Lower lobe of right lung (tissue), 2 donors: ENCODE results near the gene XPNPEP1. TPM values are rescaled to one million over a fixed set of nuclear protein-coding genes. Genes with fewer than 3 reads are reported as not detected.

Experiments used
- ATAC-seq, 2 donors: fragments of 200-7000 bp; cut with Tn5 transposase; one replicate each; pipeline ENCODE4 v1.9.1; 2020 to 2022; ENCODE audit warnings: mild to moderate bottlenecking in 2 of 2, moderate library complexity in 2 of 2
- DNase-seq: peaks from one replicate; pipeline ENCODE4 v3.0.0-alpha.2; 2020
- H3K27ac ChIP-seq: fragments of 200-600 bp; one replicate; pipeline ENCODE4 v1.8.0; 2022
- H3K27me3 ChIP-seq: fragments of 200-600 bp; one replicate; pipeline ENCODE4 v1.8.0; 2022; ENCODE audit warnings: low read depth
- H3K36me3 ChIP-seq: fragments of 200-600 bp; one replicate; pipeline ENCODE4 v1.8.0; 2022; ENCODE audit warnings: mild to moderate bottlenecking
- H3K4me1 ChIP-seq: fragments of 200-600 bp; one replicate; pipeline ENCODE4 v1.8.0; 2022
- H3K4me3 ChIP-seq: fragments of 200-600 bp; one replicate; pipeline ENCODE4 v1.8.0; 2022; ENCODE audit warnings: mild to moderate bottlenecking
- H3K9me3 ChIP-seq: fragments of 200-600 bp; one replicate; pipeline ENCODE4 v1.8.0; 2022
- intact Hi-C: fragments of 100-400 bp; cut with DNase I; formaldehyde crosslinking; loops from one replicate; pipeline ENCODE4 v1.11.0; 2022
- total RNA-seq: library from RNA; stranded (reverse); fragmentation: NEBNext Ultra II Directional; extraction: Animal tissue kit (Norgen Biotek cat#: 25700); gene quantifications from one replicate; pipeline ENCODE4 v1.2.1, GENCODE V29; 2021
- TF ChIP-seq, protein P1 (sequence below): fragments of 200-600 bp; IDR thresholded peaks from one replicate; pipeline ENCODE4 v1.8.0; 2022; ENCODE audit warnings: antibody characterized with exemption, mild to moderate bottlenecking
- donor health status: DM: no; HTN: yes; CAD: no; lungs with severe emphysema.

XPNPEP1 gene
- total RNA-seq, 1 donor from 2014 or later: 52.1 TPM

DNA sequence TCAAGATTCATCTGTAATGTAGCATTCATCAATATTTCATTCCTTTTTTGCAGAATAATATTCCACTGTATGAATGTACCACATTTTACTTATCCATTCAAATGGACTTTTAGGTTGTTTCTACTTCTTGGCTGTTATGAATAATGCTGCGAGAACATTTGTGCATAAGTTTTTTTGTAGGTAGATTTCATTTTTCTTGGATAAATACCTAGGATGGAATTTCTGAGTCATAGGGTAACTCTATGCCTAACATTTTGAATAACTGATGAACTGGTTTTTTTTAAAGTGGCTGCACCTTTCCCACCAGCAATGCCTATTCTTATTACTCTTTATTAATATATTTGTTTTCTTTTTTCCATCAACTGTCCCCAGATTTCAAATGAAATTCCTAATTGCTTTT lies 9.1 kb upstream of the XPNPEP1 start:
- Histone ChIP-seq H3K9me3 (no peaks in the 10 kb centered on the region), H3K27me3 (no peaks in the 10 kb centered on the region), H3K36me3 (no peaks in the 10 kb centered on the region), H3K4me3 (no peak overlapping the region), H3K4me1 (peaks cover 19% of the 10 kb centered on the region), H3K27ac (no peak overlapping the region)
- ATAC-seq: no peak
- intact Hi-C loops: no loop called here
- TF ChIP-seq, protein P1, sequence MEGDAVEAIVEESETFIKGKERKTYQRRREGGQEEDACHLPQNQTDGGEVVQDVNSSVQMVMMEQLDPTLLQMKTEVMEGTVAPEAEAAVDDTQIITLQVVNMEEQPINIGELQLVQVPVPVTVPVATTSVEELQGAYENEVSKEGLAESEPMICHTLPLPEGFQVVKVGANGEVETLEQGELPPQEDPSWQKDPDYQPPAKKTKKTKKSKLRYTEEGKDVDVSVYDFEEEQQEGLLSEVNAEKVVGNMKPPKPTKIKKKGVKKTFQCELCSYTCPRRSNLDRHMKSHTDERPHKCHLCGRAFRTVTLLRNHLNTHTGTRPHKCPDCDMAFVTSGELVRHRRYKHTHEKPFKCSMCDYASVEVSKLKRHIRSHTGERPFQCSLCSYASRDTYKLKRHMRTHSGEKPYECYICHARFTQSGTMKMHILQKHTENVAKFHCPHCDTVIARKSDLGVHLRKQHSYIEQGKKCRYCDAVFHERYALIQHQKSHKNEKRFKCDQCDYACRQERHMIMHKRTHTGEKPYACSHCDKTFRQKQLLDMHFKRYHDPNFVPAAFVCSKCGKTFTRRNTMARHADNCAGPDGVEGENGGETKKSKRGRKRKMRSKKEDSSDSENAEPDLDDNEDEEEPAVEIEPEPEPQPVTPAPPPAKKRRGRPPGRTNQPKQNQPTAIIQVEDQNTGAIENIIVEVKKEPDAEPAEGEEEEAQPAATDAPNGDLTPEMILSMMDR: no peak
- DNase-seq: no peak

DNA sequence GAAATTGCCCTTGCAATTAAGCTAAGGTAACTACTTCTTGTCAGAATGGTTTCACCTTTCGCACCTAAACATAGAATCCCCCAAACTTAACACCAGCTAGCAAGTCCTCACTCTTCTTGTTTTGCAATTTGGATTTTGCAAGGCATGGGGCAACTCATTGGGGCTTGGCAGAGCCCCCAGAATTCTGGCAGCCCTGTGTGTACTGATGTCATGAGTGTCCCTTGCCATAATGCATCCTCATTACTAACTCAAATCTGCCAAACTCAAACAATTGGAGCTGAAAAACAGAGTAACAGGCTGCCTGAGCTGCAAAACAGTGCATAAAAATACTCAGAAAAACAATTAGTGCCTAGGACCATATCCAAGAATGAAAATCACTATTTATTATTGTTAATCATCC lies 7.9 kb upstream of the XPNPEP1 start:
- H3K4me1 ChIP-seq: peaks cover 19% of the 10 kb centered on the region
- H3K27me3 ChIP-seq: no peaks in the 10 kb centered on the region
- intact Hi-C loops: no loop called here
- TF ChIP-seq, protein P1: no peak
- ATAC-seq (no peak), DNase-seq (no peak)
- H3K9me3 ChIP-seq: no peaks in the 10 kb centered on the region
- no peak overlapping the region for H3K27ac ChIP-seq
- H3K4me3 ChIP-seq: no peak overlapping the region
- H3K36me3 ChIP-seq: no peaks in the 10 kb centered on the region

GRCh38 chr10:109929501-109930219 lies 6.3 kb upstream of the XPNPEP1 start:
- Histone ChIP-seq H3K27me3 (no peaks in the 10 kb centered on the region), H3K27ac (no peak overlapping the region), H3K4me3 (no peak overlapping the region), H3K9me3 (no peaks in the 10 kb centered on the region), H3K4me1 (peaks cover 7% of the 10 kb centered on the region), H3K36me3 (no peaks in the 10 kb centered on the region)
- TF ChIP-seq, protein P1: no peak
- no peak for ATAC-seq
- no peak for DNase-seq
- intact Hi-C loops: no loop called here

GRCh38 chr10:109928475-109928891 lies 5.2 kb upstream of the XPNPEP1 start:
- DNase-seq: no peak
- no peak for ATAC-seq
- no peak overlapping the region for H3K27ac ChIP-seq

GRCh38 chr10:109926825-109927224 lies 3.5 kb upstream of the XPNPEP1 start:
- no peak for DNase-seq
- TF ChIP-seq, protein P1: no peak
- Histone ChIP-seq H3K4me1 (peaks cover 13% of the 10 kb centered on the region), H3K27me3 (no peaks in the 10 kb centered on the region), H3K27ac (no peak overlapping the region), H3K4me3 (no peak overlapping the region), H3K36me3 (no peaks in the 10 kb centered on the region), H3K9me3 (no peaks in the 10 kb centered on the region)
- no peak for ATAC-seq
- intact Hi-C loops: no loop called here

More at GRCh38 chr10:109928475-109928891, 5.2 kb upstream of the XPNPEP1 start:
- Histone ChIP-seq H3K4me3 (no peak overlapping the region), H3K36me3 (no peaks in the 10 kb centered on the region), H3K4me1 (peaks cover 5% of the 10 kb centered on the region), H3K9me3 (no peaks in the 10 kb centered on the region), H3K27me3 (no peaks in the 10 kb centered on the region)
- TF ChIP-seq, protein P1: no peak
- intact Hi-C loops: no loop called here
